Activated CD8-positive, alpha-beta T cell treated with anti-CD3 and anti-CD28 coated beads for 36 hours (primary cell): ENCODE measurements around the gene PTPN11. TPM values are rescaled to one million over a fixed set of nuclear protein-coding genes. Genes with fewer than 3 reads are reported as not detected.

Experiments used
- ATAC-seq: fragments of 200-7000 bp; cut with Tn5 transposase; one replicate; pipeline ENCODE4 v1.10.0; 2021; ENCODE audit warnings: mild to moderate bottlenecking, moderate library complexity
- CTCF ChIA-PET: fragments of 350-600 bp; sonication (Branson Sonifier 250); formaldehyde crosslinking; loops from one replicate; lab custom pipeline; 2021; ENCODE audit warnings: antibody characterized with exemption; lab: Charles Lee
- POLR2A ChIA-PET: fragments of 350-600 bp; sonication (Branson Sonifier 250); formaldehyde crosslinking; loops from one replicate; lab custom pipeline; 2021; ENCODE audit warnings: antibody characterized with exemption; lab: Charles Lee
- DNase-seq: peaks from one replicate; pipeline ENCODE4 v3.0.0-alpha.2; 2020
- H3K27ac Mint-ChIP-seq: one replicate; pipeline ENCODE4 v1.8.0; 2021; ENCODE audit warnings: mild to moderate bottlenecking, mixed read lengths
- H3K27me3 Mint-ChIP-seq: one replicate; pipeline ENCODE4 v1.8.0; 2021; ENCODE audit warnings: mixed read lengths
- H3K36me3 Mint-ChIP-seq: one replicate; pipeline ENCODE4 v1.8.0; 2021; ENCODE audit warnings: low read depth, mixed read lengths
- H3K4me1 Mint-ChIP-seq: one replicate; pipeline ENCODE4 v1.8.0; 2021; ENCODE audit warnings: low read depth, mixed read lengths
- H3K4me3 Mint-ChIP-seq: one replicate; pipeline ENCODE4 v1.8.0; 2021; ENCODE audit warnings: mild to moderate bottlenecking, moderate library complexity, mixed read lengths
- H3K9me3 Mint-ChIP-seq: one replicate; pipeline ENCODE4 v1.8.0; 2021; ENCODE audit warnings: mixed read lengths
- CTCF ChIP-seq: fragments of 200-600 bp; IDR thresholded peaks from one replicate; pipeline ENCODE4 v1.8.0; 2022; ENCODE audit warnings: antibody characterized with exemption, mild to moderate bottlenecking
- intact Hi-C: fragments of 100-400 bp; cut with micrococcal nuclease; formaldehyde crosslinking; loops from one replicate; pipeline ENCODE4 v1.10.0; 2022
- total RNA-seq, 2 experiments: library from RNA; stranded (reverse); gene quantifications; one replicate each; pipeline ENCODE4 v1.2.3, GENCODE V29; 2021

Gene PTPN11
- total RNA-seq, 2 experiments from 2014 or later: 131 to 142 TPM

DNA sequence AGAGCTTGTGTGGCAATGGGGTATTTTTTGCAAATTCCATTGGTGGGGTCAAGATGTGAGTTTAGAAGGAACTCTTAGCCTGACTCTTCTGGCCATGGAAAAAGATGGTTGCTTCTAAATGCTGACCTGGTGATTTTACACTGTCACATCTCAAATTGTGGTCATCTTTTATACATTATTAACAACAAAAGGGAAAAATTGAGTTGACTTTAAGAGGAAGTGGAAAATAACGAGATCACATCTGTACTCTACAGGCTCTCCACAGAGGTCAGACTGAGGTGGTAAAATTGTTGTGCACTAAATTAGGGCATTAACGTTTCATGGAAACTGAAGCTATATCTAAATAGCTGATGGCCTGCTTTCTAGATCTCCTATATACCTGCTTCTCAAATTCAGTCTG, 44.7 kb downstream of the PTPN11 start:
- Mint-ChIP-seq H3K27me3 (no peaks in the 10 kb centered on the region), H3K4me1 (peaks cover 10% of the 10 kb centered on the region), H3K9me3 (no peaks in the 10 kb centered on the region), H3K36me3 (peaks cover 41% of the 10 kb centered on the region), H3K27ac (peak overlapping the region; percentile 31), H3K4me3 (no peak overlapping the region)
- no peak for TF ChIP-seq CTCF
- intact Hi-C loops: no loop called here
- CTCF ChIA-PET: interaction anchor here (1.2 to 1.5 kb wide), 2 partner anchors 9 to 10 kb away, joined by 3 to 4 read pairs; no protein-coding TSS in a partner anchor
- POLR2A ChIA-PET: interaction anchor here (1.2 kb wide), 1 partner anchor 10 kb away, joined by 3 read pairs; no protein-coding TSS in a partner anchor
- DNase-seq: no peak
- peak; percentile 47 for ATAC-seq

- intact Hi-C loops: no loop called here
- ChIA-PET POLR2A (no interaction called here), CTCF (no interaction called here)
- ATAC-seq: no peak
- no peak for DNase-seq
- peaks cover 10% of the 10 kb centered on the region for H3K4me1 Mint-ChIP-seq
- TF ChIP-seq CTCF: no peak
- no peaks in the 10 kb centered on the region for H3K9me3 Mint-ChIP-seq
- H3K4me3 Mint-ChIP-seq: no peak overlapping the region
- H3K27ac Mint-ChIP-seq: no peak overlapping the region
- H3K27me3 Mint-ChIP-seq: no peaks in the 10 kb centered on the region
- H3K36me3 Mint-ChIP-seq: peaks cover 41% of the 10 kb centered on the region
Observed at GRCh38 chr12:112464605-112465004, 45.9 kb downstream of the PTPN11 start.

GRCh38 chr12:112466011-112466422, 47.3 kb downstream of the PTPN11 start:
- H3K4me3 Mint-ChIP-seq: no peak overlapping the region
- intact Hi-C loops: no loop called here
- ATAC-seq (no peak), DNase-seq (no peak)
- POLR2A ChIA-PET: no interaction called here
- peaks cover 36% of the 10 kb centered on the region for H3K36me3 Mint-ChIP-seq
- no peaks in the 10 kb centered on the region for H3K27me3 Mint-ChIP-seq
- peaks cover 15% of the 10 kb centered on the region for H3K4me1 Mint-ChIP-seq
- TF ChIP-seq CTCF: no peak
- CTCF ChIA-PET: no interaction called here
- H3K9me3 Mint-ChIP-seq: no peaks in the 10 kb centered on the region
- H3K27ac Mint-ChIP-seq: no peak overlapping the region

DNA sequence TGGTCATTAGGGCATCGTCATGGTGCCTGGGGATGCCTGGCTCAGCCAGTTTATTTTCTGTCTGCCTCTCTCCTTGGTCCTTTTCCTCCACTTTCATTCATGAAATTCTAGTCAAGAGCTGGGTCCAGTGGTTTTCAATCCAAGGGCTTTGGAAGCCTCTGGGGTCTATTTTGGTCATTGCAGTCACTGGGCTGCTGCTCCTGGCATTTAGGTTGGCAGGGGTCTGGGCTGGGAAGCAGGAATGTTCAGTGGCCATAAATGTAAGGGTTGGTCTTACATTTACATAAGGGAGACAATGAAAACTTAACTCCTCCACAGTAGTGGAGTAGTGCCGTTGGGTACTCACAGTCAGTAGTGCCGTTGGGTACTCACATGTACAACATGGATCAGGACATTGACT, 48.1 kb downstream of the PTPN11 start:
- H3K27ac Mint-ChIP-seq: no peak overlapping the region
- no peak for TF ChIP-seq CTCF
- no peak overlapping the region for H3K4me3 Mint-ChIP-seq
- H3K4me1 Mint-ChIP-seq: peaks cover 15% of the 10 kb centered on the region
- CTCF ChIA-PET: no interaction called here
- ATAC-seq: no peak
- DNase-seq: no peak
- no peaks in the 10 kb centered on the region for H3K27me3 Mint-ChIP-seq
- H3K36me3 Mint-ChIP-seq: peaks cover 34% of the 10 kb centered on the region
- no peaks in the 10 kb centered on the region for H3K9me3 Mint-ChIP-seq
- POLR2A ChIA-PET: no interaction called here
- intact Hi-C loops: no loop called here

GRCh38 chr12:112468046-112468445, 49.3 kb downstream of the PTPN11 start:
- ATAC-seq: no peak
- no peak for TF ChIP-seq CTCF
- no peak for DNase-seq
- intact Hi-C loops: no loop called here
- Mint-ChIP-seq H3K9me3 (no peaks in the 10 kb centered on the region), H3K4me1 (peaks cover 15% of the 10 kb centered on the region), H3K4me3 (no peak overlapping the region), H3K36me3 (peaks cover 42% of the 10 kb centered on the region), H3K27ac (no peak overlapping the region), H3K27me3 (no peaks in the 10 kb centered on the region)
- ChIA-PET CTCF (no interaction called here), POLR2A (interaction anchor here (0.5 kb wide), 1 partner anchor 152 kb away, joined by 4 read pairs; no protein-coding TSS in a partner anchor)
